GM19397 (cell line): ENCODE data around the gene SETD2.

ENCODE experiments used
- ATAC-seq: cut with Tn5 transposase; IDR thresholded peaks from one replicate; pipeline ENCODE4 v1.9.1; 2021; ENCODE audit warnings: mild to moderate bottlenecking, moderate library complexity; ENCODE audit not compliant: unreplicated experiment

Gene SETD2

GRCh38 chr3:46970391-46971091 is 193.4 kb downstream of the SETD2 start:
- no peak for ATAC-seq

GRCh38 chr3:46968783-46969428 is 195.0 kb downstream of the SETD2 start:
- no peak for ATAC-seq

GRCh38 chr3:46966811-46967210 is 197.1 kb downstream of the SETD2 start:
- ATAC-seq: no peak
